Neural cell (in vitro differentiated cells): ENCODE measurements around the gene GLRX.

Experiments
- EZH2 ChIP-seq: fragments of 200-600, 300-800 bp; shearing (Covaris generic), sonication (generic); IDR thresholded peaks from 2 replicates; pipeline ENCODE4 v1.6.1; 2014; ENCODE audit warnings: antibody characterized with exemption, low read length, borderline replicate concordance, mild to moderate bottlenecking; ENCODE audit not compliant: insufficient read depth, poor library complexity, severe bottlenecking
- MXI1 ChIP-seq: fragments of 450-650 bp; conservative IDR thresholded peaks from 2 replicates; pipeline ENCODE4 v1.6.1; 2014; ENCODE audit warnings: antibody characterized with exemption, mild to moderate bottlenecking; ENCODE audit not compliant: poor library complexity, severe bottlenecking
- POLR2AphosphoS5 ChIP-seq: IDR thresholded peaks from 2 replicates; pipeline ENCODE4 v1.6.1; 2012
- RAD21 ChIP-seq: fragments of 450-650 bp; conservative IDR thresholded peaks from 2 replicates; pipeline ENCODE4 v1.6.1; 2014; ENCODE audit warnings: antibody characterized with exemption, mild to moderate bottlenecking, moderate library complexity
- TAF1 ChIP-seq: IDR thresholded peaks from 2 replicates; pipeline ENCODE4 v1.6.1; 2012; ENCODE audit warnings: low read depth
- TF ChIP-seq, protein P1 (sequence below): fragments of 450-650 bp; IDR thresholded peaks from 2 replicates; pipeline ENCODE4 v1.5.1; 2014; ENCODE audit warnings: antibody characterized with exemption, mild to moderate bottlenecking, moderate library complexity; ENCODE audit not compliant: poor library complexity, severe bottlenecking
- TF ChIP-seq, protein P2 (sequence below): IDR thresholded peaks from 2 replicates; pipeline ENCODE4 v1.6.1; 2012; ENCODE audit warnings: borderline replicate concordance

DNA sequence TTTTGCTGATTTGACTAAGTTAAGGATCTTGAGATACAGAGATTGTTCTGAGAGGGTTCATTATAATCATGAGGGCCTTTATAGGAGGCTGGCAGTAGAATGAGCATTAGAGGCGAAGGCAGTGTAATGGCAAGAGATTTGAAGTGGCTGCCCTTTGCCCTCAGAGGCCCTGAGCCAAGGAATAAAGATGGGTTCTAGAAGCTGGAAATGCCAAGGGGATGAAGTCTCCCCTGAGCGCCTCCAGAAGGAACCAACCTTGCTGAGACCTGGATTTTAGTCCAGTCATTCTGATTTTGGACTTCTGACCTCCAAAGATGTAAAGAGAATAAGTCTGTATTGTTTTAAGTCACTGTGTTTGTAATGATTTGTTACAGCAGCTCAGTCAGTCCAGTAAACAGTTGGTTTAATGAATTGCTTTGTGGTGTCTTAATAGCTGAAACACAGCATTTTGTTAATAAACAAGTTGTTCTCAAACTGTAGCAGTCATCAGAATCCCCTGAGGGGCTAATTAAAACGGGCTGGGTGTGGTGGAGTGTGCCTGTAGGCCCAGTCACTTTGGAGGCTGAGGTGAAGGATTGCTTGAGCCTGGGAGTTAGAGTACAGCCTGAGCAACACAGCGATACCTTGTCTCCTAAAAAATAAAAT lies 23.2 kb downstream of the GLRX start:
- TF ChIP-seq, protein P1, sequence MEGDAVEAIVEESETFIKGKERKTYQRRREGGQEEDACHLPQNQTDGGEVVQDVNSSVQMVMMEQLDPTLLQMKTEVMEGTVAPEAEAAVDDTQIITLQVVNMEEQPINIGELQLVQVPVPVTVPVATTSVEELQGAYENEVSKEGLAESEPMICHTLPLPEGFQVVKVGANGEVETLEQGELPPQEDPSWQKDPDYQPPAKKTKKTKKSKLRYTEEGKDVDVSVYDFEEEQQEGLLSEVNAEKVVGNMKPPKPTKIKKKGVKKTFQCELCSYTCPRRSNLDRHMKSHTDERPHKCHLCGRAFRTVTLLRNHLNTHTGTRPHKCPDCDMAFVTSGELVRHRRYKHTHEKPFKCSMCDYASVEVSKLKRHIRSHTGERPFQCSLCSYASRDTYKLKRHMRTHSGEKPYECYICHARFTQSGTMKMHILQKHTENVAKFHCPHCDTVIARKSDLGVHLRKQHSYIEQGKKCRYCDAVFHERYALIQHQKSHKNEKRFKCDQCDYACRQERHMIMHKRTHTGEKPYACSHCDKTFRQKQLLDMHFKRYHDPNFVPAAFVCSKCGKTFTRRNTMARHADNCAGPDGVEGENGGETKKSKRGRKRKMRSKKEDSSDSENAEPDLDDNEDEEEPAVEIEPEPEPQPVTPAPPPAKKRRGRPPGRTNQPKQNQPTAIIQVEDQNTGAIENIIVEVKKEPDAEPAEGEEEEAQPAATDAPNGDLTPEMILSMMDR = no peak
- no peak for TF ChIP-seq RAD21
- no peak for TF ChIP-seq EZH2
- TF ChIP-seq MXI1 = no peak
- TF ChIP-seq POLR2AphosphoS5 = no peak
- TF ChIP-seq, protein P2, sequence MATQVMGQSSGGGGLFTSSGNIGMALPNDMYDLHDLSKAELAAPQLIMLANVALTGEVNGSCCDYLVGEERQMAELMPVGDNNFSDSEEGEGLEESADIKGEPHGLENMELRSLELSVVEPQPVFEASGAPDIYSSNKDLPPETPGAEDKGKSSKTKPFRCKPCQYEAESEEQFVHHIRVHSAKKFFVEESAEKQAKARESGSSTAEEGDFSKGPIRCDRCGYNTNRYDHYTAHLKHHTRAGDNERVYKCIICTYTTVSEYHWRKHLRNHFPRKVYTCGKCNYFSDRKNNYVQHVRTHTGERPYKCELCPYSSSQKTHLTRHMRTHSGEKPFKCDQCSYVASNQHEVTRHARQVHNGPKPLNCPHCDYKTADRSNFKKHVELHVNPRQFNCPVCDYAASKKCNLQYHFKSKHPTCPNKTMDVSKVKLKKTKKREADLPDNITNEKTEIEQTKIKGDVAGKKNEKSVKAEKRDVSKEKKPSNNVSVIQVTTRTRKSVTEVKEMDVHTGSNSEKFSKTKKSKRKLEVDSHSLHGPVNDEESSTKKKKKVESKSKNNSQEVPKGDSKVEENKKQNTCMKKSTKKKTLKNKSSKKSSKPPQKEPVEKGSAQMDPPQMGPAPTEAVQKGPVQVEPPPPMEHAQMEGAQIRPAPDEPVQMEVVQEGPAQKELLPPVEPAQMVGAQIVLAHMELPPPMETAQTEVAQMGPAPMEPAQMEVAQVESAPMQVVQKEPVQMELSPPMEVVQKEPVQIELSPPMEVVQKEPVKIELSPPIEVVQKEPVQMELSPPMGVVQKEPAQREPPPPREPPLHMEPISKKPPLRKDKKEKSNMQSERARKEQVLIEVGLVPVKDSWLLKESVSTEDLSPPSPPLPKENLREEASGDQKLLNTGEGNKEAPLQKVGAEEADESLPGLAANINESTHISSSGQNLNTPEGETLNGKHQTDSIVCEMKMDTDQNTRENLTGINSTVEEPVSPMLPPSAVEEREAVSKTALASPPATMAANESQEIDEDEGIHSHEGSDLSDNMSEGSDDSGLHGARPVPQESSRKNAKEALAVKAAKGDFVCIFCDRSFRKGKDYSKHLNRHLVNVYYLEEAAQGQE = no peak
- TF ChIP-seq TAF1 = no peak
